ENCODE data around the gene TRIM10. TPM values are rescaled to one million over a fixed set of nuclear protein-coding genes. Genes with fewer than 3 reads are reported as not detected.
A peak's percentile ranks its signal among the peaks of the same experiment; 100 is the strongest.

The TRIM10 gene
- total RNA-seq = not detected
- long read RNA-seq, partial matches to known transcripts = 0 of 1 reads
- long read RNA-seq, other reads (novel, unspliced or antisense) = 0 of 1 reads

GRCh38 chr6:30160785-30161531 lies at the start of gene TRIM10:
Gene TRIM10, minus strand, starts transcription at chr6:30161211. Its CDS starts 353 bp downstream, at chr6:30160858.
- no peak within 1 kb of the TSS for H3K27ac ChIP-seq
- TF ChIP-seq CTCF (IDR thresholded peaks at IDR 0.05) = no peak
- no peak within 1 kb of the TSS for H3K4me3 ChIP-seq
- DNase-seq (no peak), ATAC-seq (no peak)
- no peaks in the 10 kb centered on the region for H3K9me3 ChIP-seq
- intact Hi-C loops (cut with DNase I) = no loop called here
- H3K36me3 ChIP-seq = no peaks in the 10 kb centered on the region
- H3K27me3 ChIP-seq = no peaks in the 10 kb centered on the region
- no peaks in the 10 kb centered on the region for H3K4me1 ChIP-seq

GRCh38 chr6:30207619-30208295 lies 46.7 kb upstream of the TRIM10 start:
- intact Hi-C loops (cut with DNase I) = no loop called here
- Histone ChIP-seq H3K4me1 (peaks cover 54% of the 10 kb centered on the region), H3K9me3 (no peaks in the 10 kb centered on the region), H3K27me3 (no peaks in the 10 kb centered on the region), H3K27ac (peak overlapping the region; percentile 71), H3K36me3 (peaks cover 7% of the 10 kb centered on the region), H3K4me3 (no peak overlapping the region)
- no peak for DNase-seq
- no peak for TF ChIP-seq CTCF (IDR thresholded peaks at IDR 0.05)
- peak; percentile 24 for ATAC-seq

- peaks cover 54% of the 10 kb centered on the region for H3K4me1 ChIP-seq
- peaks cover 7% of the 10 kb centered on the region for H3K36me3 ChIP-seq
- peak; percentile 87 for ATAC-seq
- H3K4me3 ChIP-seq = no peak overlapping the region
- intact Hi-C loops (cut with DNase I) = no loop called here
- TF ChIP-seq CTCF (IDR thresholded peaks at IDR 0.05) = no peak
- H3K27me3 ChIP-seq = no peaks in the 10 kb centered on the region
- DNase-seq = peak; percentile 67
- H3K27ac ChIP-seq = peak overlapping the region; percentile 71
- no peaks in the 10 kb centered on the region for H3K9me3 ChIP-seq
Measured at GRCh38 chr6:30206799-30207618, 46.0 kb upstream of the TRIM10 start.

GRCh38 chr6:30206152-30206551 lies 45.1 kb upstream of the TRIM10 start:
- no peaks in the 10 kb centered on the region for H3K27me3 ChIP-seq
- DNase-seq (no peak), ATAC-seq (no peak)
- H3K4me3 ChIP-seq = no peak overlapping the region
- no peaks in the 10 kb centered on the region for H3K9me3 ChIP-seq
- H3K36me3 ChIP-seq = peaks cover 7% of the 10 kb centered on the region
- no peak overlapping the region for H3K27ac ChIP-seq
- H3K4me1 ChIP-seq = peaks cover 54% of the 10 kb centered on the region
- TF ChIP-seq CTCF (IDR thresholded peaks at IDR 0.05) = no peak
- intact Hi-C loops (cut with DNase I) = no loop called here

GRCh38 chr6:30204116-30204515 lies 43.1 kb upstream of the TRIM10 start:
- DNase-seq = no peak
- no peaks in the 10 kb centered on the region for H3K9me3 ChIP-seq
- intact Hi-C loops (cut with DNase I) = no loop called here
- H3K27me3 ChIP-seq = no peaks in the 10 kb centered on the region
- H3K4me1 ChIP-seq = peaks cover 40% of the 10 kb centered on the region
- ATAC-seq = no peak
- TF ChIP-seq CTCF (IDR thresholded peaks at IDR 0.05) = no peak
- H3K27ac ChIP-seq = no peak overlapping the region
- H3K36me3 ChIP-seq = peaks cover 21% of the 10 kb centered on the region
- H3K4me3 ChIP-seq = no peak overlapping the region
